ENCODE measurements around the gene IL6ST.

IL6ST gene

GRCh38 chr5:55888205-55888604 lies 106.6 kb downstream of the IL6ST start:
- no peak for DNase-seq

- no peak for DNase-seq
These were observed 109.4 kb downstream of the IL6ST start for GRCh38 chr5:55885359-55885758.
